CD14-positive monocyte (primary cell): ENCODE results near the gene CCDC107. TPM values are rescaled to one million over a fixed set of nuclear protein-coding genes. Genes with fewer than 3 reads are reported as not detected.

Source experiments
- DNase-seq, 3 donors: peaks; one replicate each; pipeline ENCODE4 v3.0.0-alpha.2; 2011 to 2022
- H2AFZ ChIP-seq: 2 replicates; pipeline ENCODE4 v1.6.0; 2012; ENCODE audit warnings: mild to moderate bottlenecking, low read depth, low read length, inconsistent platforms; ENCODE audit not compliant: insufficient read depth, poor library complexity, severe bottlenecking
- H3K27ac ChIP-seq, 2 donors: 1 replicate in 1 of 2; 2 replicates in 1 of 2; pipeline ENCODE4 v1.5.1; 2012 to 2013; ENCODE audit warnings: low read length in 2 of 2, control low read depth in 1 of 2, inconsistent platforms in 1 of 2, low read depth in 1 of 2, mild to moderate bottlenecking in 1 of 2
- H3K27me3 ChIP-seq, 2 donors: one replicate each; pipeline versions ENCODE4 v1.6.0 to v1.6.1; 2011 to 2013; ENCODE audit warnings: low read length in 2 of 2; ENCODE audit not compliant: control insufficient read depth in 2 of 2, insufficient read depth in 2 of 2
- H3K36me3 ChIP-seq, 2 donors: replicated peaks in 1 of 2; 1 replicate in 1 of 2; 2 replicates in 1 of 2; pipeline versions ENCODE4 v1.5.1 to v1.6.1; 2012 to 2013; ENCODE audit warnings: low read length in 2 of 2, control low read depth in 1 of 2, inconsistent platforms in 1 of 2, mild to moderate bottlenecking in 1 of 2; ENCODE audit not compliant: insufficient read depth in 2 of 2, control insufficient read depth in 1 of 2
- H3K4me1 ChIP-seq, 2 donors: 1 replicate in 1 of 2; 2 replicates in 1 of 2; pipeline versions ENCODE4 v1.5.1 to v1.6.1; 2012 to 2013; ENCODE audit warnings: low read length in 2 of 2, control low read depth in 1 of 2, inconsistent platforms in 1 of 2, mild to moderate bottlenecking in 1 of 2, moderate library complexity in 1 of 2; ENCODE audit not compliant: insufficient read depth in 2 of 2, control insufficient read depth in 1 of 2
- H3K4me2 ChIP-seq: replicated peaks from 2 replicates; pipeline ENCODE3; 2012; ENCODE audit warnings: low read length, moderate library complexity, mild to moderate bottlenecking; ENCODE audit not compliant: poor library complexity, severe bottlenecking; ENCODE audit errors: extremely low read depth
- H3K4me3 ChIP-seq, 3 experiments: fragments of 200-600 bp in 1 of 3; sonication (generic) in 1 of 3; replicated peaks in 1 of 3; 1 replicate in 2 of 3; 2 replicates in 1 of 3; pipeline ENCODE4 v1.5.1; 2011 to 2013; ENCODE audit warnings: low read length in 3 of 3, mild to moderate bottlenecking in 3 of 3, control low read depth in 2 of 3, low read depth in 2 of 3, inconsistent platforms in 1 of 3, moderate library complexity in 1 of 3
- H3K79me2 ChIP-seq: 2 replicates; pipeline ENCODE4 v1.6.0; 2012; ENCODE audit warnings: mild to moderate bottlenecking, control low read depth, inconsistent platforms, low read length, moderate library complexity; ENCODE audit not compliant: insufficient read depth
- H3K9ac ChIP-seq: 2 replicates; pipeline ENCODE4 v1.6.0; 2017; ENCODE audit warnings: low read length, mild to moderate bottlenecking; ENCODE audit not compliant: insufficient read depth, poor library complexity, severe bottlenecking
- H3K9me3 ChIP-seq, 2 donors: replicated peaks in 1 of 2; 1 replicate in 1 of 2; 2 replicates in 1 of 2; pipeline versions ENCODE4 v1.5.1 to v1.6.1; 2012 to 2013; ENCODE audit warnings: low read length in 2 of 2, control low read depth in 1 of 2; ENCODE audit not compliant: control insufficient read depth in 1 of 2, insufficient read depth in 1 of 2
- H4K20me1 ChIP-seq: 2 replicates; pipeline ENCODE4 v1.6.0; 2012; ENCODE audit warnings: mild to moderate bottlenecking, low read length, control low read depth, moderate library complexity; ENCODE audit not compliant: insufficient read depth
- H3K27ac Mint-ChIP-seq, 7 donors: one replicate each; pipeline ENCODE4 v1.8.0; 2020; ENCODE audit warnings: mild to moderate bottlenecking in 7 of 7, mixed read lengths in 7 of 7, moderate library complexity in 6 of 7, inconsistent platforms in 2 of 7
- H3K27me3 Mint-ChIP-seq, 3 donors: one replicate each; pipeline ENCODE4 v1.8.0; 2021 to 2022; ENCODE audit warnings: low read depth in 3 of 3, mild to moderate bottlenecking in 3 of 3, mixed read lengths in 3 of 3, moderate library complexity in 3 of 3, inconsistent platforms in 1 of 3
- H3K36me3 Mint-ChIP-seq, 2 donors: one replicate each; pipeline ENCODE4 v1.8.0; 2020; ENCODE audit warnings: mixed read lengths in 2 of 2, inconsistent platforms in 1 of 2, mild to moderate bottlenecking in 1 of 2
- H3K4me1 Mint-ChIP-seq: one replicate; pipeline ENCODE4 v1.8.0; 2020; ENCODE audit warnings: mild to moderate bottlenecking, mixed read lengths
- H3K4me3 Mint-ChIP-seq, 2 donors: one replicate each; pipeline ENCODE4 v1.8.0; 2020; ENCODE audit warnings: mild to moderate bottlenecking in 2 of 2, mixed read lengths in 2 of 2, moderate library complexity in 1 of 2
- H3K9me3 Mint-ChIP-seq, 7 donors: one replicate each; pipeline ENCODE4 v1.8.0; 2020 to 2022; ENCODE audit warnings: mixed read lengths in 7 of 7, mild to moderate bottlenecking in 6 of 7, moderate library complexity in 6 of 7, inconsistent platforms in 2 of 7
- CTCF ChIP-seq: fragments of 200-600 bp; IDR thresholded peaks from one replicate; pipeline ENCODE4 v1.8.0; 2022; ENCODE audit warnings: antibody characterized with exemption, mild to moderate bottlenecking
- WGBS: methylation state at CpG from one replicate; pipeline ENCODE4 v1.1.5; 2013; ENCODE audit warnings: missing lambda C conversion rate; ENCODE audit not compliant: insufficient coverage; 5-methylcytosine and 5-hydroxymethylcytosine counted together
- intact Hi-C, 2 donors: fragments of 100-400 bp; cut with micrococcal nuclease; formaldehyde crosslinking; loops; one replicate each; pipeline versions ENCODE4 v1.15.0 to v1.15.1; 2023
- polyA plus RNA-seq, 3 donors: library from polyadenylated mRNA; depleted of rRNA in 1 of 3; unstranded in 2 of 3; stranded (reverse) in 1 of 3; fragments of 300-500 nt in 2 of 3; fragments of >200 nt in 1 of 3; fragmentation: Illumina TruSeq in 2 of 3; gene quantifications; 1 replicate in 2 of 3; 2 replicates in 1 of 3; pipeline ENCODE4 v1.2.3, GENCODE V29; 2012 to 2021

Gene CCDC107
- polyA plus RNA-seq, 3 donors, result 17.2 to 32.6 (median 23.2) TPM

GRCh38 chr9:35656348-35656747 is 1.7 kb upstream of the CCDC107 start:
- Histone ChIP-seq H3K9me3 (no peaks in the 10 kb centered on the region), H3K27me3 (no peaks in the 10 kb centered on the region), H3K79me2 (peaks cover 10% of the 10 kb centered on the region), H2AFZ (no peak overlapping the region), H3K36me3 (peaks cover 10 to 14% of the 10 kb centered on the region in 2 donors), H3K4me2 (no peak overlapping the region), H4K20me1 (no peaks in the 10 kb centered on the region), H3K4me3 (no peak overlapping the region), H3K9ac (no peak overlapping the region), H3K27ac (no peak overlapping the region), H3K4me1 (peaks cover 36 to 41% of the 10 kb centered on the region in 2 donors)
- Mint-ChIP-seq H3K4me1 (peaks cover 35% of the 10 kb centered on the region), H3K27ac (peak overlapping the region in 3 of 7 donors; percentile 21 to 97 (median 95)), H3K27me3 (peaks cover 0 to 8% (median 5%) of the 10 kb centered on the region in 3 donors), H3K36me3 (peaks cover 15 to 17% of the 10 kb centered on the region in 2 donors), H3K4me3 (no peak overlapping the region), H3K9me3 (no peaks in the 10 kb centered on the region)
- TF ChIP-seq CTCF, result no peak
- DNase-seq, result no peak
- 77% methylated on average over 11 of the region's 17 CpGs for WGBS
- intact Hi-C loops, result loop anchor here (5.0 kb wide), 5 partner anchors 41 to 544 kb away; partner anchors contain the start of genes CREB3 (in 1 of the 2), TESK1 (in 1 of the 2) and TLN1 (in 1 of the 2)

GRCh38 chr9:35656831-35657545 is 1.1 kb upstream of the CCDC107 start:
- intact Hi-C loops, result loop anchor here (1.0 to 5.0 kb wide), 6 partner anchors 11 to 545 kb away; partner anchors contain the start of genes CREB3 (in 1 of the 2), TESK1 (in 1 of the 2) and TLN1 (in 1 of the 2)
- peak overlapping the region; percentile 85 to 98 for H3K27ac ChIP-seq
- Mint-ChIP-seq H3K36me3 (peaks cover 18 to 19% of the 10 kb centered on the region in 2 donors), H3K27ac (peak overlapping the region; percentile 95 to 100 (median 98)), H3K4me3 (peak overlapping the region; percentile 87 to 90), H3K27me3 (peaks cover 0 to 8% (median 5%) of the 10 kb centered on the region in 3 donors), H3K9me3 (no peaks in the 10 kb centered on the region), H3K4me1 (peaks cover 40% of the 10 kb centered on the region)
- H3K9ac ChIP-seq, result peak overlapping the region; percentile 88
- no peaks in the 10 kb centered on the region for H3K27me3 ChIP-seq
- no peaks in the 10 kb centered on the region for H4K20me1 ChIP-seq
- no peak for DNase-seq
- TF ChIP-seq CTCF, result no peak
- no peaks in the 10 kb centered on the region for H3K9me3 ChIP-seq
- H3K4me1 ChIP-seq, result peaks cover 35 to 43% of the 10 kb centered on the region in 2 donors
- peaks cover 10 to 14% of the 10 kb centered on the region in 2 donors for H3K36me3 ChIP-seq
- H3K4me2 ChIP-seq, result peak overlapping the region; percentile 92
- WGBS, result 36% methylated on average over 20 of the region's 25 CpGs
- H3K4me3 ChIP-seq, result peak overlapping the region; percentile 83 to 94 (median 88)
- H3K79me2 ChIP-seq, result peaks cover 10% of the 10 kb centered on the region
- peak overlapping the region; percentile 90 for H2AFZ ChIP-seq
